GM12878 (cell line): ENCODE measurements around the gene KIF21A.

Experiments used
- ATF7 ChIP-seq: fragments of 450-650 bp; IDR thresholded peaks from 2 replicates; pipeline ENCODE4 v1.6.1; 2016; ENCODE audit warnings: low read depth, mild to moderate bottlenecking
- CBX5 ChIP-seq: sonication (generic); IDR thresholded peaks from 2 replicates; pipeline ENCODE4 v1.6.1; 2016; ENCODE audit warnings: low read depth, moderate library complexity, mild to moderate bottlenecking, inconsistent platforms
- CHD2 ChIP-seq: IDR thresholded peaks from 2 replicates; pipeline ENCODE4 v1.6.1; 2011; ENCODE audit warnings: low read depth, low read length, improper control_type of control experiment, borderline replicate concordance
- CTCF ChIP-seq, 3 experiments: IDR thresholded peaks in 2 of 3; conservative IDR thresholded peaks in 1 of 3; 2 replicates each; pipeline ENCODE4 v1.5.1; 2011; ENCODE audit warnings: low read depth in 3 of 3, low read length in 3 of 3, mild to moderate bottlenecking in 3 of 3, control low read depth in 2 of 3, moderate library complexity in 2 of 3, inconsistent platforms in 1 of 3, mixed read lengths in 1 of 3; ENCODE audit not compliant: control insufficient read depth in 2 of 3, insufficient read depth in 1 of 3; ENCODE audit errors: extremely low read depth in 1 of 3
- EP300 ChIP-seq, 2 experiments: fragments of 150-350 bp in 1 of 2; IDR thresholded peaks; 2 replicates each; pipeline ENCODE4 v1.6.1; 2011 to 2012; ENCODE audit warnings: low read depth in 2 of 2, low read length in 2 of 2, borderline replicate concordance in 1 of 2, improper control_type of control experiment in 1 of 2, inconsistent platforms in 1 of 2; ENCODE audit not compliant: control insufficient read depth in 1 of 2
- HDAC6 ChIP-seq: fragments of 200-600 bp; sonication (generic); IDR thresholded peaks from one replicate; pipeline ENCODE4 v1.8.0; 2017; ENCODE audit warnings: antibody characterized with exemption; ENCODE audit not compliant: unreplicated experiment
- IRF3 ChIP-seq: fragments of 450-650 bp; IDR thresholded peaks from 2 replicates; pipeline ENCODE4 v1.6.1; 2014; ENCODE audit warnings: mild to moderate bottlenecking
- MAX ChIP-seq: IDR thresholded peaks from 2 replicates; pipeline ENCODE4 v1.6.1; 2012; ENCODE audit warnings: low read depth, low read length, improper control_type of control experiment
- POLR2A ChIP-seq: IDR thresholded peaks from 2 replicates; pipeline ENCODE4 v1.6.1; 2011; ENCODE audit warnings: low read depth, mild to moderate bottlenecking, low read length
- SUPT20H ChIP-seq: IDR thresholded peaks from 2 replicates; pipeline ENCODE4 v1.6.1; 2011; ENCODE audit warnings: low read depth, mild to moderate bottlenecking, low read length, moderate library complexity, borderline replicate concordance; ENCODE audit not compliant: control insufficient read depth

- TF ChIP-seq CTCF (IDR thresholded peaks at IDR 0.05 in 2 of 3, conservative IDR thresholded peaks at IDR 0.05 in 1 of 3; ENCODE audit: control insufficient read depth in 2 of 3, extremely low read depth in 1 of 3, insufficient read depth in 1 of 3, low read depth in 3 of 3, low read length in 3 of 3), result no peak
- TF ChIP-seq CBX5, result no peak
- no peak for TF ChIP-seq ATF7
- TF ChIP-seq IRF3, result no peak
- TF ChIP-seq HDAC6, result no peak
- TF ChIP-seq POLR2A, result no peak
- no peak for TF ChIP-seq SUPT20H
- TF ChIP-seq EP300 (IDR thresholded peaks at IDR 0.05; ENCODE audit: borderline replicate concordance in 1 of 2, control insufficient read depth in 1 of 2, low read depth in 2 of 2, low read length in 2 of 2), result no peak
- TF ChIP-seq CHD2, result no peak
- no peak for TF ChIP-seq MAX
These were observed 88.0 kb downstream of the KIF21A start for GRCh38 chr12:39354955-39355354.
